GM23248 (cell line): Measurements from ENCODE around the gene GLDC. TPM values are rescaled to one million over a fixed set of nuclear protein-coding genes. Genes with fewer than 3 reads are reported as not detected.

Experiments
- DNase-seq: peaks from one replicate; pipeline ENCODE4 v3.0.0-alpha.2; 2015
- H2AFZ ChIP-seq: fragments of 200-600 bp; sonication (generic); 2 replicates; pipeline ENCODE4 v1.6.1; 2016; ENCODE audit warnings: antibody characterized with exemption
- H3F3A ChIP-seq: fragments of 200-600 bp; sonication (generic); 2 replicates; pipeline ENCODE4 v1.6.1; 2016; ENCODE audit warnings: mild to moderate bottlenecking, antibody characterized with exemption, mixed run types; ENCODE audit not compliant: insufficient read depth
- H3K27ac ChIP-seq: fragments of 200-600 bp; sonication (generic); 2 replicates; pipeline ENCODE4 v1.5.1; 2016; ENCODE audit warnings: mild to moderate bottlenecking
- H3K27me3 ChIP-seq: fragments of 200-600 bp; sonication (generic); replicated peaks from 2 replicates; pipeline ENCODE4 v1.6.1; 2016; ENCODE audit warnings: mild to moderate bottlenecking; ENCODE audit not compliant: insufficient read depth
- H3K36me3 ChIP-seq: fragments of 200-600 bp; sonication (generic); 2 replicates; pipeline ENCODE4 v1.6.1; 2016; ENCODE audit warnings: low read depth, mild to moderate bottlenecking
- H3K4me1 ChIP-seq: fragments of 200-600 bp; sonication (generic); 2 replicates; pipeline ENCODE4 v1.6.1; 2016; ENCODE audit warnings: mild to moderate bottlenecking; ENCODE audit not compliant: insufficient read depth
- H3K4me2 ChIP-seq: fragments of 200-600 bp; sonication (generic); one replicate; pipeline ENCODE4 v1.6.1; 2016; ENCODE audit warnings: mild to moderate bottlenecking; ENCODE audit not compliant: unreplicated experiment
- H3K4me3 ChIP-seq: fragments of 200-600 bp; sonication (generic); 2 replicates; pipeline ENCODE4 v1.5.1; 2016; ENCODE audit warnings: mild to moderate bottlenecking
- H3K79me2 ChIP-seq: fragments of 200-600 bp; sonication (generic); 2 replicates; pipeline ENCODE4 v1.6.1; 2016; ENCODE audit warnings: mild to moderate bottlenecking; ENCODE audit not compliant: insufficient read depth
- H3K9ac ChIP-seq: fragments of 200-600 bp; sonication (generic); 2 replicates; pipeline ENCODE4 v1.6.1; 2016; ENCODE audit warnings: mild to moderate bottlenecking
- H3K9me2 ChIP-seq: fragments of 200-600 bp; sonication (generic); 2 replicates; pipeline ENCODE4 v1.6.1; 2016; ENCODE audit warnings: mixed run types, mild to moderate bottlenecking, moderate library complexity; ENCODE audit not compliant: insufficient read depth
- H3K9me3 ChIP-seq: fragments of 200-600 bp; sonication (generic); one replicate; pipeline ENCODE4 v1.6.1; 2017; ENCODE audit warnings: low read depth
- H4K20me1 ChIP-seq: fragments of 200-600 bp; sonication (generic); 2 replicates; pipeline ENCODE4 v1.6.0; 2016; ENCODE audit not compliant: insufficient read depth
- EZH2 ChIP-seq: fragments of 200-600 bp; sonication (generic); IDR thresholded peaks from 2 replicates; pipeline ENCODE4 v1.6.1; 2018; ENCODE audit warnings: antibody characterized with exemption, mild to moderate bottlenecking; ENCODE audit not compliant: insufficient read depth, poor library complexity, severe bottlenecking
- EZH2phosphoT487 ChIP-seq: fragments of 200-600 bp; sonication (generic); IDR thresholded peaks from 2 replicates; pipeline ENCODE4 v1.6.1; 2018; ENCODE audit warnings: antibody characterized with exemption, moderate library complexity, mild to moderate bottlenecking, low read depth; ENCODE audit not compliant: insufficient read depth
- WGBS, 2 experiments: methylation state at CpG; one replicate each; pipeline ENCODE4 v1.1.6; 2015 to 2017; ENCODE audit warnings: low lambda C conversion rate in 2 of 2, low coverage in 1 of 2; ENCODE audit errors: missing lambda C conversion rate in 2 of 2; 5-methylcytosine and 5-hydroxymethylcytosine counted together
- in situ Hi-C: fragments of 300-500 bp; cut with MboI; formaldehyde crosslinking; loops from 2 replicates; pipeline ENCODE4 v1.15.0; 2020
- polyA plus RNA-seq: library from polyadenylated mRNA; unstranded; fragments of >200 nt; fragmentation: Nextera tagmentation; extraction: Ambion mirVana; gene quantifications from 2 replicates; pipeline ENCODE4 v1.2.1, GENCODE V29; 2016
- total RNA-seq: library from RNA; depleted of rRNA; stranded (reverse); fragments of >200 nt; shearing (Covaris generic); gene quantifications from 2 replicates; pipeline ENCODE4 v1.2.3, GENCODE V29; 2014

GLDC gene
- total and polyA plus RNA-seq, 2 experiments from 2014 or later, result 0.11 to 0.48 TPM

- WGBS, 2 experiments, result 41 to 43% methylated on average over 3 of the region's 3 CpGs
- H3K27ac ChIP-seq, result no peak overlapping the region
- H3K9me3 ChIP-seq, result no peaks in the 10 kb centered on the region
- H3K4me1 ChIP-seq, result no peaks in the 10 kb centered on the region
- H2AFZ ChIP-seq, result no peak overlapping the region
- H3K9me2 ChIP-seq, result no peaks in the 10 kb centered on the region
- H4K20me1 ChIP-seq, result no peaks in the 10 kb centered on the region
- no peaks in the 10 kb centered on the region for H3K36me3 ChIP-seq
- H3K79me2 ChIP-seq, result no peaks in the 10 kb centered on the region
- no peak overlapping the region for H3K9ac ChIP-seq
- no peak for DNase-seq
- no peaks in the 10 kb centered on the region for H3F3A ChIP-seq
- no peak for TF ChIP-seq EZH2phosphoT487
- H3K4me3 ChIP-seq, result no peak overlapping the region
- in situ Hi-C loops, result no loop called here
- peaks cover 8% of the 10 kb centered on the region; the same call in 1 of the 2 replicates for H3K27me3 ChIP-seq
- H3K4me2 ChIP-seq, result no peak overlapping the region
These were observed 12.2 kb downstream of the GLDC start for GRCh38 chr9:6633378-6633777.

- in situ Hi-C loops, result no loop called here
- DNase-seq, result no peak
- 64 to 66% methylated on average over 19 of the region's 19 CpGs for WGBS, 2 experiments
- H4K20me1 ChIP-seq, result no peaks in the 10 kb centered on the region
- no peak overlapping the region for H3K27ac ChIP-seq
- no peaks in the 10 kb centered on the region for H3K79me2 ChIP-seq
- no peaks in the 10 kb centered on the region for H3K9me3 ChIP-seq
- TF ChIP-seq EZH2phosphoT487, result no peak
- no peak for TF ChIP-seq EZH2
- H3K9me2 ChIP-seq, result no peaks in the 10 kb centered on the region
- no peak overlapping the region for H3K4me3 ChIP-seq
- H3K9ac ChIP-seq, result no peak overlapping the region
- peaks cover 6% of the 10 kb centered on the region for H3K27me3 ChIP-seq
- no peak overlapping the region for H2AFZ ChIP-seq
- H3K4me1 ChIP-seq, result no peaks in the 10 kb centered on the region
- no peaks in the 10 kb centered on the region for H3K36me3 ChIP-seq
- no peak overlapping the region for H3K4me2 ChIP-seq
- H3F3A ChIP-seq, result no peaks in the 10 kb centered on the region
These were observed 12.9 kb downstream of the GLDC start for GRCh38 chr9:6632516-6633183.

GRCh38 chr9:6631207-6631512, 14.4 kb downstream of the GLDC start:
- TF ChIP-seq EZH2phosphoT487 (no peak), EZH2 (no peak)
- H2AFZ ChIP-seq, result no peak overlapping the region
- no peak overlapping the region for H3K27ac ChIP-seq
- H4K20me1 ChIP-seq, result no peaks in the 10 kb centered on the region
- no peak for DNase-seq
- H3K4me2 ChIP-seq, result no peak overlapping the region
- no peaks in the 10 kb centered on the region for H3K9me3 ChIP-seq
- H3K4me1 ChIP-seq, result no peaks in the 10 kb centered on the region
- no peaks in the 10 kb centered on the region for H3K79me2 ChIP-seq
- in situ Hi-C loops, result no loop called here
- no peaks in the 10 kb centered on the region for H3K36me3 ChIP-seq
- peaks cover 6% of the 10 kb centered on the region for H3K27me3 ChIP-seq
- no peak overlapping the region for H3K4me3 ChIP-seq
- H3K9ac ChIP-seq, result no peak overlapping the region
- no peaks in the 10 kb centered on the region for H3K9me2 ChIP-seq
- WGBS, 2 experiments, result 61 to 63% methylated on average over 4 of the region's 4 CpGs
- no peaks in the 10 kb centered on the region for H3F3A ChIP-seq

- no peak for DNase-seq
- in situ Hi-C loops, result no loop called here
- TF ChIP-seq EZH2phosphoT487 (no peak), EZH2 (no peak)
These were observed 14.9 kb downstream of the GLDC start for GRCh38 chr9:6630502-6631206.

More at GRCh38 chr9:6630502-6631206, 14.9 kb downstream of the GLDC start:
- no peak overlapping the region for H3K4me3 ChIP-seq
- H3K27ac ChIP-seq, result no peak overlapping the region
- WGBS, 2 experiments, result 74 to 77% methylated on average over 11 of the region's 11 CpGs
- H3F3A ChIP-seq, result no peaks in the 10 kb centered on the region
- no peaks in the 10 kb centered on the region for H3K36me3 ChIP-seq
- H4K20me1 ChIP-seq, result no peaks in the 10 kb centered on the region
- no peak overlapping the region for H3K9ac ChIP-seq
- no peaks in the 10 kb centered on the region for H3K9me2 ChIP-seq
- no peaks in the 10 kb centered on the region for H3K9me3 ChIP-seq
- H3K27me3 ChIP-seq, result peaks cover 10% of the 10 kb centered on the region
- H3K4me1 ChIP-seq, result no peaks in the 10 kb centered on the region
- H3K4me2 ChIP-seq, result no peak overlapping the region
- H3K79me2 ChIP-seq, result no peaks in the 10 kb centered on the region
- no peak overlapping the region for H2AFZ ChIP-seq
